Stimulated activated CD4-positive, alpha-beta T cell treated with anti-CD3 and anti-CD28 coated beads, Interleukin-15, amount 100 ng/mL, for 1 hour (primary cell): ENCODE measurements around the gene SORCS1.

Experiments used
- DNase-seq, 2 donors: peaks; one replicate each; pipeline ENCODE4 v3.0.0-alpha.2; 2020; ENCODE audit warnings: low read depth in 1 of 2, low spot score in 1 of 2

Gene SORCS1

DNA sequence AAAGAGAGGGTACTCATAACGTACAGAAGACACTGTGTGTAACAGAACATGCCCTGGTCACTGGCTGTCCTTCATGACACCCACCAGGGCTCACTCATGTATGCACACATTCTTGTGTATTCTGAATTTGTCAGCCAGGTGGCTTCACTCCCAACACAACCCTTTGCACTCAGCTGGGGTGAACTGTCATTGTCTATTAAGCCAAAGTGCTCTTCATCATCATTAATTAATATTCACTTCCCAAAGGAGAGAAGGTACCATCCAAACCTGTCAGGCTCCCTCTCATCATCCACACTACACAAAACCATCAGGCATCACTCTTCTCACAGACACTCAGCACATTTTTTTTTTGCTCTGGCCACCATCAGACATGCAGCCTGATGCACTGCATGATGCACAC lies 469.8 kb downstream of the SORCS1 start:
- DNase-seq: no peak

DNA sequence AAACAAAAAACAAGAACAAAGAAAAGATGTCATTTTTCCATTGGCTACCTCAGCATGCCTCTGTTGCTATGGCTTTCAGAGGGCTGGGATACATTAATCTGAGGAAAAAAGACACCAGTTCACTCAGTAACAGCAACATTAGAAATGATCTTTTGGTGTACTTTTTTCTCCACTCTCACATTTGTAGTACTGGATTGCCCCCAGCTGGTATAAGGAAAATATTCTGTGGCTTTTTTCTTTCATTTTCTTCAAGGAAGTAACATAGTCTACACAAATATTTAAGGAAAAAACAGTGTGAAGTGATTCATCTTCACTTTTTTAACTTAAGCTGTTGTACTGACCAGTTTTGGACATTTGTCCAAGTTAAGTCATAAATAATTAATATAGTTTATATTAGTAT lies 482.3 kb downstream of the SORCS1 start:
- DNase-seq: no peak

DNA sequence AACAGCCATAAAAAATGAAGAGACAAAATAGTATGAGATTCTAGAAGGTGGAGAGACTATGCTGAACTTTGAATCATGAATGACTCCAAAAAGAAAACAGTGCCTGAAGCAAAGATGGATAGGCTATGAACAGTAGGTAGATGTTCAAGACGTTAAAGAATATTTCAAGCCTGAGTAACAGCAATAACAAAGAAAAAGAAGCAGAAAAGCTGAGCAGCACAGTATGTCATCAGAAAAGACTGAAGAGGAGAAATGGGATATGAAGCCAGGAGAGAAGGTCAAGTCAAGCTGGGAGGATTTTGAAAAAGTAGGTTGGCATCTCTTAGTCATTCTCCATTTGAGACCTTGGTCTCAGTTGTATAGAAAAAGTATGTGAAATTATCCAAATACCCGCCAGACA lies 484.4 kb downstream of the SORCS1 start:
- DNase-seq: no peak

DNA sequence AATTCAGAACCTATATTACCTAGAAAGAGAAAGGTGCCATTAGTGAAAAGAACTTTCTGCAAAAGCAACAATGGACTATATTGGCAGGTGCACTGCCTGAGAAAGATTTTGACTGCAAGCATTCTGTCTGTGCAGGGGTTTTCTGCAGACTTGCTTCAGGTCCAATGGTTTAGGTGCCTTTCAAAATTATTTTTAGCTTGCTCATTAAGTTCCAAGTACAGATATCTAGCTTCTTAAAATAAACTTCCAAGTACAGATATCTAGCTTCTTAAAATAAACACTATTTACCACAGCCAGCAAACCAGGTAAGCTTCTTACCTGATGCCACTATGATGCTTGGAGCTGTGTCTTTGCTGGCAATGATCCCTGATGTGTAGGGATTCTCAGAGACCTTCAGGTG lies 485.2 kb downstream of the SORCS1 start:
- no peak for DNase-seq

DNA sequence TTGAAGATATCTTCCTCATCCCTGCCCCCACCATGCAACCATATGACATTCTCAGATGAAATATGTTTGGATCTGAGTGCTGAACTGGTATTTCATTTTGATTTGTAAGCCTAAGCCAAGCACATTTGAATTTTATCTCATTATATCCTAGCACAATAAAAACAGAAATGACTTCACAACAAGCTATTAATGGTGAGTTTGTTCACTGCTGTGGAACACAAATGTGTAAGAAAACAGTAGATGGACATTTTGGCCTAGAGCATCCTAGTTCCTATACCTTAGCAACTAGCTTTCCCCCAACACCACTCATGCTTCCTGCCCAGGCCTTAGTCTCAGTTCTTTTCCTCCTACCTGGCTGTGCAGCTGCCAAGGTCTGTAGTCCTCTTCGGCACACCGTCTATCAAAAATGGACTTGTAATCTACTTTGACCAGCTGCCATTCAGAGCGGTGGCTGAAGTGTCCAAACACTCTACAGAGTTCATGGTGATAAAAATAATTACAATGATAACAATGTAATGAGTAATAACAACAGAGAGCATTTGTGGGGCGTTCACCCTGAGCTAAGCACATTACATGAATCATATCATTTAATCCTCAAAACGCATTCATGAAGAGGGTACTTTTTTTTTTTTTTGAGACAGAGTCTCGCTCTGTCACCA lies 491.9 kb downstream of the SORCS1 start:
- DNase-seq: no peak

DNA sequence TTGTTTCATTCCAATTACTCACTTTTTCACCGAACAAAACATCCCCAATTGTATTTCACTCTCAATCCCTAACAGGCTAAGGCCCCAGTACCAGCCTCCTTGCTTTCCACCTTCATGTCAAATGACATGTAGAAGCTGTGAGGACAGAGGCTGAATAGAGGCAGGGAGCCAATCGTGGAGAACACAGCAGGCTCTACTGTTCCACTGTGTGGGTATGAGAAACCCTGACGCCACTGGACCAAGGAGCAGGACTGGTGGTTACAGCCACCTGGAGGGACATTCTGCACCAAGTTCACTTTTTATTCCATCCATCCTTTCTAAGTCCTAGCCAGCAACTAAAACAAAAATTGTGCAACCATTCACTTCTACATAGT lies 502.8 kb downstream of the SORCS1 start:
- no peak for DNase-seq

DNA sequence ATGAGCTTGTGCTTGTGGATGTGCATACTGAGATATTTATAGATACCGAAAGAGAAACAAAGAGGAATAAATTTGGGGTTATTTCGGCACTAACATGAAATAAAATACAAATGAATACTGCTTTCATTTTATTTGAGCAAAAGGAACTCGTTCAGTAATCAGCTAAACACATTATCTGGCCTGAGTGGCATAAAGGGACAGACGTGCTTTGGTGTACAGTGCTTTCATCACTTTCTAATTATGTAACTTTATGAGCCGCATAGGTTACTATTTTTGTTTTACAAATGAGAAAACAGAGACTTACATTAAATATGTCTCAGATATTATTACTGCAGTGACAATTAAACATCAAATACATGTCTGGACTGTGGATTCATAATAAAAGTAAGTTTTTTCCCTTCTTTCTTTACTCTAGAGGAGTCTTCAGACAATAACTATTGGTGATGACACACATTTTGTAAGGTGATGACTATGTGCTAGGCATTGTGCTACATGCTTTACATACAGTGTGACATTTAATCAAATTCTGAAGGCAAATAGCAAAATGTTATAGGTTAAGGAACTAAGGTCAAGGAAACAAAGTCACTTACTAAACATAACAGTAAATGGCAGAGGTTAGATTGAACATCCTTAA lies 503.3 kb downstream of the SORCS1 start:
- DNase-seq: no peak

DNA sequence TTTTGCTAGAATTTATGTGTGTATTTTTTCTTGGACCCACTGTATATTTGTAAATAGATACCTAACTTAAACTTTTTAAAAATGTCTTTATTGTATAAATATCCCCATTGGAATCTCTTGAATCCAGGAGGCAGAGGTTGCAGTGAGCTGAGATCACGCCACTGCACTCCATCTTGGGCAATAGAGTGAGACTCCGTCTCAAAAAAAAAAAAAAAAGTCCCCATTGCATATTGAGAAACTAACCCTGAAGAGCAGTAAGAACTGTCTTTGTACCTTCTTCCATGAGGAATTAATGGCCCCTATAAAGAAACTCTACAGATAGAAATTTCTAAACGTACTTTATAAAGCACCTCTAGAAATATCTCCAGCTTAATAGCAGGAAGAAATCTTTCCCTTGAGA lies 504.0 kb downstream of the SORCS1 start:
- no peak for DNase-seq

DNA sequence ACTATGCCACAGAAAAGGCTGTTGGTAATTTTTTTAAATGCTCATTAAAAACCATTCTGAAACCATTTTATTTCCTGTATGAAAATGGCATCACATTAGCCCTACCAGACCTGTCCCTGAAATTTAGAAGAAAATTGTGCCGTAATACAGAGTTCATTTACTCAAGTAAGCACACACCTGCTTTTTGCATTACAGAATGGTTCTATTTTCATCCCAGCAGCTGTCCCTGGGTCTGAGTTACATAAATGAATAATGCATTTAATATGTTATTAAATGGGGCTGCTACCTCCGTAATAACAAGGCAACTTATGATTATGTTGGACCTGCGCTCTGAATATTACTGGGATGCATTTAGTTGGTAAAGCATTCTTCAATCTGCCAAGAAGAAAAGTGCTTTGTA lies 508.9 kb downstream of the SORCS1 start:
- DNase-seq: no peak

DNA sequence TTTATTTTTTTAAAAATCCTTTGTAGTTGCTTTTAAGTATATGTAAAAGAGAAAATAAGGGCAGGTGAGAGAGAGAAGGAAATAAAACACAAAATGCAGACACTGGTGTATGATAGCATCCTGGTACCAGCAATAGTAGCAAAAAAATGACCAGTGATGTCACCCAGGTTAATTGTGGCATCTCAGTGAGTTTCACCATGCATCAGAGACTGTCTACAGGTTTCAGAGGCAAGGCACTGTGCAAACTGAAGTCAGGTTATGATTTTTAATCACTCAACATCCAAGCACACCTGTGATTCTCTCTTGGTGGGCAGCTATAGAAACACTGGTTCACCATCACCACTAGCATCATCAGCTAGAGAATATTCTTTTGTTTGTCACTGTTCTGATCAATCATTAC lies 509.3 kb downstream of the SORCS1 start:
- DNase-seq: no peak

DNA sequence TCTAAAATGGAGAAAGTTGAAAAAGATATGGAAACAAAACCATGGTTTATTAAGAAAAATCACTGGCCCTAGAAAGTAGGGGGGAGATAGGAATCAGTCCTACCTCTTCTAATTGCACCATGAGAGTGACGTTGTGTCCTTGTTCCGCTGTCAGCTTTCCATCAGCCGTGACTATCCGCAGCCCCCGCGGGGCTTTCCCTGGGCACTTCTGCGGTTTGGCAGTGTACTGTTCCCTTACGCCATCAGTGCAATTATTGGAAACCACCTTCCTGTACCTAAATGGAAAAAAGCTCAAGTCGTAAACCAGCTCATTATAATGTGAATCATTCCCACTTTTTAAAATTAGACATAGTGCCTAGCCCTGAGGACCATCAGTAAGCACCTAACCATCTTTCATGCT lies 512.2 kb downstream of the SORCS1 start:
- no peak for DNase-seq

DNA sequence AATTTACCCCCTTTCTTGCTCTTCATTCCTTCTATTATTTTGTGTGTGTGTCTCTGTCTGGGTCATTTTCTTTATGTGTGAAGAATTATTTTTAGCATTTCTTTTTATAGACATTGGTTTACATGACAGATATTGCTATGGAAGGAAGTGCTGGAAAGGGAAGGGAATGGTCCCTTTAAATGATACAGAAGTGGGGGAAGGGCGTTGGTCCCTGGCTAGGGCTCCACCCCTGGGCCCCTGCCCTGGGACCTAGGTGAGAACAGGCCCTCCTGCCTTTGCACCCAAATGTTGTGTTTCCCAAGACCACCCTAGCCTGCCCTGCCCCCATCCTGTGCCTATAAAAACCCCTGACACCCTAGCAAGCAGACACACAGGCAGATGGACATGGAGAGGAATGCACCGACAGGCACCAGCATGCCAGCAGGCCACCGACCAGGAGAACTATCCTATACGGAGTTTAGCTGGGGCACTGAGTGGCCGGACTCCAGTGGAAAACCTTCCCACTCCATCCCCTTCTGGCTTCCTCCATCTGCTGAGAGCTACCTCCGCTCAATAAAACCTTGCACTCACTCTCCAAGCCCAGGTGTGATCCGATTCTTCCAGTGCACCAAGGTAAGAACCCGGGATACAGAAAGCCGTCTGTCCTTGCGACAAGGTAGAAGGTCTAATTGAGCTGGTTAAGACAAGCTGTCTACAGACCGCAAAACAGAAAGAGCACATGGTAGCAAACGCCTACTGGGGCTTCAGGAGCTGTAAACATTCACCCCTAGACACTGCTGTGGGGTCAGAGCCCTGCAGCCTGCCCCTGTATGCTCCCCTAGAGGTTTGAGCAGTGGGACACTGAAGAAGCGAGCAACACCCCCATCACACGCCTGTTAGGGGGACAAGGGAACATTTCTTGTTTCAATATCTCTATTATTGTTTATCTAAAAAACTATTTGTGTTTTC lies 515.7 kb downstream of the SORCS1 start:
- DNase-seq: no peak

DNA sequence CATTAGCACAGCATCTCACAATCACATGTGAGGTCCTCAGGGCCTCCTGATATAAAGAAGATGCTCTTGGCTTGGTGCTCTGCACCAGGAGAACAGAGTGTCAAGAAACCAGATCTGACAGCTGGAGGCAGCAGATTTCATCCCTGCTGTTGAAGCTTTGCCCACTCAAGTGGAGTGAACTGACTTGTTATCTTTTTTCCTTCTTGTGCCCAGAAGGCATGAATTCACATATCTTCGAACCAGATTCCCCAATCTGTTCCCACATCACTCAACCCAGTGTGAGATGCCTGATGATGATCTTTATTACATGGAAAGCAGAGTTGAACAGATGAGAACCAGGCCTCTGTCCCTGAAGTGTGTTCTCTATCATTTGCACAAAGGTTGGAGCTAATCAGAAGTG lies 521.0 kb downstream of the SORCS1 start:
- DNase-seq: no peak

DNA sequence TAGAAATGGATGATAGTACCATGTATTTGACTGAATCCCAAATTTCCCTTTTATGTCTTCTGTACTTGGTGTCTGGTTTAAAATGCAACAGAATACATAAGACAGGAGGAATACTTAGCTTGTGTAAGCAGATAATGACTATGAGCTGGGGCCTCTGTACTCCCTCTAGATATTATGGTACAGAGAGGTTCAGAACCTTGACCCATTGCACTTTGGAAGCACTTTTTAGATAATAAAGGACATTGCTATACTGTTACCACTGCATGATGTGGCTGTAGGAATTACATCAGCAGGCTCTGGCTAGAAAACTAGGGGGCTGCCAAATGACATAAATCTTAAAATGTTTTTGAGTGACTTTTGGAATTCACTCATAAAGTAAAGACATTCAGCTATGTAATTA lies 526.6 kb downstream of the SORCS1 start:
- no peak for DNase-seq

DNA sequence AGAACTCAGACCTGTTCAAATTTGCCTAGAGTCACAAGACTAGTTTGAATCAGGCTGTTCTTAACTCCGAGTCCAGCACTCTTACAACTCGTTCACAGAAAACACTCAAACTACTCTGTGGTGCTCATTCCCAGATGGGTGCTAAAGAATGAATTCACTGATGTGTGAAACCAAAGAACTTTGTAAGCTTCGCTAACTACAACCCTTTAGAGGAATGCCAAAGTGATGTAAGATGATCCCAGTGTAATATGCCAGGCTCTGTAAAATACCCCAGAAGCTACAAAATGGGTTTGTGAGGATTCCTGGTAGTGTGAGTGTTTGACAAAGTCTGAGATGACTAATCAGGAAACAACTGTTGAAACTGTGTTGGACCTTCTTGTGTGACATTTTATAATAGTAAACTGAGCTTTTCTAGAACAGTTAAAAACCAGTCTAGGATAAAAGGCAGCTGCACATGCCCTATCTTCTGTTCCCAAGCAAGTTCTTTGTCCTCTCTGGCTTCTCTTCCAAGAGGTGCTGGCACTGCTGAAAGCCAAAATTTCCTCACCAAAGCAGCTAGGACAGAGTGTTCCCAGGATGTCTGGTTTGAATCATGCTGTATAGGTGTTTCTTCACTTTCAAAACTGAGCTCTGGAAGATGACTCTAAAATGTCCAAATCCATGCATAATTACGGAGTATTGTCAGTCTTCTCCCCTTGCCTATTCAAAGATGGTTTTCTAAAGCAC lies 527.6 kb downstream of the SORCS1 start:
- DNase-seq: no peak

DNA sequence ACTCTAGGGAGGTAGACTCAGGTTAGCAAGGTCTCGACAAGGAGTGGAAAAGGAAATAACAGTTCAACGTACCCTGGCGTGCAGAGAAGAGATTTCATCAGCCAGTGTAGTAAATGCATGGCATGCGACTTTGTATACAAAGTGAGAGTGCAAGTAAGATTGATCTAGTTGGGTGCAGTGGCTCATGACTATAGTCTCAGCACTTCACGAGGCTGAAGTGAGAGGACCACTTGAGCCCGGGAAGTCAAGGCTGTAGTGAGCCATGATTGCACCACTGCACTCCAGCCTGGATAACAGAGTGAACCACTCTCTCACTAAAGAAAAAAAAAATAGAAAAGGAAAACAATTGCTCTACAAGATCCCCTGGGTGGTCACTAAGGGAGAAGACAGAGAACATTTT lies 528.6 kb downstream of the SORCS1 start:
- DNase-seq: no peak

DNA sequence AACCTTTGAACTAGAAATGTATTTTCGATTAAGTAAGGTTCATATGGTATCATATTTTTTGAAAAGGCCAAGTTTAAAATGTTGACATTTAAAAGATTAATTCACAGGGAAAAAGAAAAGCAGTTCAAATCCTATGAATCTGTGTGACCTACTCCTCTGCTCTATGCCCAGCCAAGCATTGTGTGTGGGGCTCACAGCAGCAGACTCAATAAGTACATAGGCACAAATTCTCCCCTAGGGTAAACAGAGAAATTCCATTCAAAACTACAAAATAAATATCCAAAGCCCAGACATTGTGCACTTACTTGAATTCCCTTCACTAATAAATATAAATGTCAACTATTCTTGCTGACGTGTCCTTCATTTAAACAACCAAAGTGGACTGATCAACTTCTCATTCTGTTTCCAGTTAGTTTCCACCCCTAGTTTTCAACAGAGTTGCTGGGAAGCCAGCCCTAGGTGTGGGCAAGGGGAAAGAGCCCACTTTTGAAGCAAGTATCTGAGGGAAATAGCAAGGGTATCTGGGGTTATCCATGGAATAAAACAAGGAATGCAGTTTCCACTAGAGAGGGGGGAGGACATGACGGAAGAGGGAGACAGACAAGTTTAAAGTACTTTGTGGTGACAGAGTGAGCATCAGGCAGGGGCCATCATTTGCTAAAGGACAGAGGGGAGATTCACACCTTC lies 533.3 kb downstream of the SORCS1 start:
- DNase-seq: no peak

DNA sequence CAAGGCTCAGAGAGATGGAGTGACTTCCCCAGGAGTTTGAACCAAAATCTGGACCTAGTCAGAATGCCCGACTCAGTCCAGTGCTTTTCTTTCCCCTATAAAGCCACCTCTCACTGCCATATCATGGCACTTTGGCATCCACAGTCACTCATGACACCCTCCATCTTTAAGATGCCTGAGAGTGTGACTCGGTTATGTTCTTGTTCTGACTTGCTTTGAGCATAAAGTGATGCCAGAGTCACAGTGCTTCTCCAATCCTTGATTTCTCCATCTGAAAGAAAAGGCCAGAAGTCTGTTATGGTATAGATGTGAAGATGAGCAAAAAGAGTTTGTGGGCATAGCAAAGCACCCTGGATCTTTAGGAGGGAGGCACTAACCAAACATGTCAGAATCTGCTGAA lies 538.1 kb downstream of the SORCS1 start:
- no peak for DNase-seq

DNA sequence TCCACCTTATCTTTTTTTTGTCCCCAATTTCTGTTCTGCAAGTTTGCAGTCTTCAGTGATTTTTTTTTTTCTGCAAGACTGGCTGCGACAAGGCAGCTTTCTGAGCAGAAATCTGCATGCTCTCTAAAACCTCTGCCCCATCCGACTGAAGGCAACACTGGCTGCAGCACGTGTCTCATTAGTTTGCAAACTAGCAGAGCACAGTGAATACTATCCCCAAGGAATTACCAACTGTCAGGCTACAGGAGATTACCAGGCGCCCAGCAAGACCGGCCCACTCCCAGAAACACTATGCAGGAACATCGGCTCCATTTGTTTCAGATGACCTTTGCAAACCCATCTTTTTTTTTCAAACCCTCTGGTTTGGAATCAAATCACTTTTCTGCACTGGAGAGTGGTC lies 538.8 kb downstream of the SORCS1 start:
- DNase-seq: no peak

DNA sequence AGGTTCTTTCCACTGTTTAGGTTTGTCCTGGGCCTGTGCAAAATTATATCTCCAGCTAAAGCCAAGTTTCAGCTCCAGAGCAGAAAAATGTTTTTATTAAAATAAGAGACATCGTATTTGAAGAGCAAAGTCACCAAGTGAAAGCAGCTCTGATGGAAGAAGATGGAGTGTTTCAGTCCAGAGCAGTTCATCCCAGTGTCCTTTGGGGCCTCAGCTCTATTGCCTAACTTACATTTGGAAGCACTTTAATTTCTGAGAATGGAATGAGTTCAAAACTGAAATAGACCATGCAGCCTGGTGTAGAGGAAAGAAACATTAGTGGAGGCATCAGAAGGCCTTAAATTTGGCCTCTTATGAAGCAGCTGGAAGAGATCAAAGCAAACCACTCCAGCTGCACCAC lies 545.2 kb downstream of the SORCS1 start:
- DNase-seq: no peak

DNA sequence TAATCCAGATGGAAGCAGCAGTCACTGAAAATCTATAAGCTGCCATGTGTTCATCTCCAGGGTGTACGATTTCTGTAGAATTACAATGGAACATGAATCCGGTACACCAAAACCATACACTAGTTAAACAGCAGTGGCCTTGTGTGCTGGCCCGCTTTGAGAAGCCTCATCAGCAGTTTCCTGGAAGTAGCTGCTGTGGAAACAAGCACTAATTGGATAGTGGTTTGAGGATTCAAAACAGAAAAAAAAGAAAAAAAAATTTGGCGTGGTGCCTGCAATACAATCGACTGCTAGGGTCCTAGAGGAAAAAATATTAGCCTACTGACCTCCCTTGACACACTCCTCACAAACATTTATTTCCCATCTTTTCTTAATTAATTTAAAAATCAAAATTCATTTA lies 545.9 kb downstream of the SORCS1 start:
- DNase-seq: no peak
